ENCODE measurements around the gene JOSD2.

Gene JOSD2

DNA sequence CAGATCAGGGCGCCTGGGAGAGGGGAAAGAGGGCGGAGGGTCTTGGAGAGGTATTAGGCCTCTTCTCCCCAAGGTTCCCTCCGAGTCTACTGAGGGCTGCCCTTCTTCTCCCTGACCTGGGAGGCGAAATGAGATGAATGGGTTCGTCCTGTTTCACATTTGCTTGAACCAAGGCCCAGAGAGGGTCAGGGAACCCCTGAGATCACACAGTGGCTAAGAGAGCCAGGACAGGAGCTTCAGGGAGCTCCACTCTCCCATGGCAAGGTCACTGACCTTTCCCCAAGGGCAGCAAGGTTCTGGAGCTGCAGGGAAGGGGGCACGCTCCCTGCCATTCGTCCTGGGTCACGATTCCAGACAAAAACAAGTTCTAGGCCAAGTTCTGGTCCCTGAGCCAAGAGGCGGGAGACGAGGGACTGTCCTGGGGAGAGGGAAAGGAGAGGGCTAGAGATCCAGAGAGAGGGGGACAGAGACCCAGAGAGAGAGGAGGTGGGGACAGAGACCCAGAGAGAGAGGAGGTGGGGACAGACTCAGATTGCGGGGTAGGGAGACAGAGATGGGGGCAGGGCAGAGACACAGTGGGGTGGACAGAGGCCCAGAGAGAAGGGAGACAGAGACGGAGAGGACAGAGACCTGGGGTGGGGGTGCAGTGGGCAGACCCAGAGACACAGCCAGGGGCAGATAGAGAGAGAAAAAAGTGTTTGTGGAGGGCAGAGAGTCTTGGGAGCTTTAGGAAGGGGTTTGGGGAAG is 2.2 kb upstream of the JOSD2 start:
- DNase-seq: no peak

GRCh38 chr19:50512112-50512998 is 1.4 kb upstream of the JOSD2 start:
- no peak for DNase-seq

DNA sequence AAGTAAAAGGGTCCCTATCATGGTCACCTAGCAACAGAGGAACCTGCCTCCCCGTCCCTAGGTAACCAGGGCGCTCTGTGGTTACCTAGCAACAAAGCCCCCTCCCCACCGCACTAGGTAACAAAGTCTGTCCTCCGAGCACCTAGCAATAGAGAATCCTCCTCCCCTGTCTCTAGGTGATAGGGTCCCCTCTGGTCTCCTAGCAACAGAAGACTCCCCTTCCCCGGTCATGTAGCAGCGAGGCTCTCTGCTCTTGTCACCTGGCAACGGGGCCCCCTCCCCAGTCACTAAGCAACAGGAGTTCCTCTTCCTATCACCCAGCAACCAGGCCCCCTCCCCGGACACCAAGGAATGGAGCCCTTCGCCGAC is 307 bp downstream of the JOSD2 start:
- peak; percentile 99 to 100 for DNase-seq

DNA sequence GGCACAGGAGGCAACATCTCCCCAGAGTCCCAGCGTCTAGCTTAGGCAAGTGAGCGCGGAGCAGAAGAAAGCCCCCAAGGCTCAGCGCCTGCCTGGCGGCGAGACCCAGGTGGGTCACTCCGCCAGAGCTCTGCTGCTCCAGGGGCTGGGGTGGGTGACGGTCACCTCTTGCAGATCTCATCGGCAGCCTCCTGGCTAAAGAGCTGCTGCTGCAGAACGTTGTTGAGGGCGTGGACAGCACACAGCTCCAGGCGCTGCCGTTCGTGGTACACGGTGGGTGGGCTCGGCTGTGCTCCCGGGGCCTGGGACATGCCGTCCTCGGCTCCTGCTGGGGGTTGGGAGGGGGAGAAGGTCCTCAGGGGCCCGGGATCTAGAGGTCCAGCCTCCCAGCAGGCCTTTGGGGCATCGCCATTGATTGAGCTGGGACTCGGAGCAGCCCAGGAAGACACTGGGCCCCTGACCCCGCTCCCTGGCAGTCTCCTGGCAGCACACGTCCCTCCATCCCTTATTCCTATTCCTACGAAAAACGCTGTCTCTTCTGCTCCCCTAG is 795 bp downstream of the JOSD2 start:
- no peak for DNase-seq

DNA sequence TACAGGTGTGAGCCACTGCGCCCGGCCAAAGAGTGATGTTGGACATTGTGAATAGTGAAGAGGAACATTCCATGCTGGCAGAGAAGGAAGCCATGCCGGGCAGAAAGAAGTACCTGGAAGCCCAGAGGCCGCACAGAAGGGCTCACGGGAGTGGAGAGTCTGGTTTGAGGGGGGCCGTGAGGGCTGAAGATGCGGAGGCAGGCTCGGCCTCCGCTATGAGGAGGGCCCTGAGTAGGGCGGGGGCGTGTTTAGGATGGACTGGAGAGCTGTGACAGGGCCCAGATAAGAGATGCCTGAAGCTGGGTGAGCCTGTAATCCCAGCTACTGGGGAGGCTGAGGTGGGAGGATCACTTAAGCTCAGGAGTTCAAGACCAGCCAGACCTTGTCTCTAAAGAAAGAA is 1.6 kb downstream of the JOSD2 start:
- DNase-seq: no peak

DNA sequence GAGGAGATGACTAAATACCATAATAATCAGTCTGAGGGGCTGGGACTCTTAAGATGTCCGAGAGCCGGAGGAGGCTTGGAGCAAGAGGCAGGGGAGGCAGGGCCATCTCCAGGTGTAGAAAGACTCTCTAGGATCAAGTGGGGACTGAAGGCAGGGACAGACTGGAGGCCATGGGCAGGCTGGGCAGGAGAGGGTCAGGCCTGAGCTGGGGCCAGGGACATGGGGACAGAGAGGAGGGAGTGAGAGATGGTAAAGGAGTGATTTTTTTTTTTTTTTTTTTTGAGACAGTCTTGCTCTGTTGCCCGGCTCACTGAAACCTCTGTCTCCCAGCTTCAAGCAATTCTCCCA is 2.2 kb downstream of the JOSD2 start:
- no peak for DNase-seq

GRCh38 chr19:50507376-50507775 is 3.6 kb downstream of the JOSD2 start:
- DNase-seq: no peak

DNA sequence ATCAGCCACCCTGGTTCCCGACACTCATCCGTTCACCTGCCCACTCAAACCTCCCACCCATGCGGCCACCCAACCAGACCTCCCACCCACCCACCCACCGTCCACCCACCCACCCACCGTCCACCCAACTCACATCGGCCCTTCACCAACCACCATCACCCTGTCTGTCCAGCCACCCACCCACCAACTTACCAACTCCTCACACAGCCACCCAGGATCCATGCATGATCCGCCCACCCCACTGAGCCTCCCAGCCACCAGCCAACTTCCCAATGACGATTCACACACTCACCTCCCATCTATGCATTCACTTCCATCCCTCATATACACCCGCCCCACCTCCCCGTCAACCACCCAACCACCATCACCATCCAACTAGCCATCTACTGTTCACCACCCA is 4.3 kb downstream of the JOSD2 start:
- no peak for DNase-seq

GRCh38 chr19:50505856-50506611 is 5.0 kb downstream of the JOSD2 start:
- DNase-seq: no peak

- DNase-seq: no peak
Observed at GRCh38 chr19:50501568-50502475, 9.2 kb downstream of the JOSD2 start.

DNA sequence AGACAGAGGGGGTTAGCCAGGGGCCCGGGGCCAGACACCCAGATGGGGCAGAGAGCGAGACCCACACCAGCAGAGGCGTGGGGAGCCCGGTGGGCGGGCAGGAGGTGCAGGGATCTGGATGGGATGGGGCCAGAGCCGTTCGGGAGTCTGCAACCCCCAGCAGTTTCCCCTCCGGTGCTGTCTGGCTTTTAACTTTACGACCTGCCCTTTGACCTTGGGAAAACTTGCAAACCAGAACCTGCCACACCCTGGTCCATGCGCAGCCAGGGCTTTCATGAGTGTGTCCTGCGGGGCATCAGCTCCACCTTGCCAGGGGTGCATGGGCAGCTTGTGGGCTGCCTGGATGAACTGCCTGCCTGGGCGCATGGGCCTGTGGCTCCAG is 9.8 kb downstream of the JOSD2 start:
- no peak for DNase-seq

- DNase-seq: no peak
Observed at GRCh38 chr19:50500753-50501151, 10.2 kb downstream of the JOSD2 start.

- peak; percentile 46 to 48 for DNase-seq
Observed at GRCh38 chr19:50500060-50500752, 10.8 kb downstream of the JOSD2 start.

GRCh38 chr19:50498219-50499056 is 12.6 kb downstream of the JOSD2 start:
- no peak for DNase-seq

DNA sequence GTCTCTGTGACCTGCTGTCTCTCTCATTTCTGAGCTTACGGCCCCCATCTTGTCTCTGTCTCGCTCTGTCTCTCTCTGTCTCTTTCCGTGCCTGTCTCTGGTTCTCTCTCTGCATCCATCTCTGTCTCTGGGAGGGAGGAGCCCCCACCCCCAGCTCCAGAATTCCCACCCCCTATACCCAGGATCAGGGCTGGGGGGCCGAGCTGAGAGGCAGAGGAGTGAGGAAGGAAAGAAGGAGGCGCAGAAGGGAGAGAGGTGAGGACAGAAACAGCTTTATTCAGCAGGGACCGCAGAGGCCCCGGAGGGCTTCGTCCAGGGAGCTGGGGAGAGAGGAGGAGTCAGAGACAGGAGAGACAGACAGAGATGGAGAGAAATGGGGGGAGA is 14.0 kb downstream of the JOSD2 start:
- no peak for DNase-seq

DNA sequence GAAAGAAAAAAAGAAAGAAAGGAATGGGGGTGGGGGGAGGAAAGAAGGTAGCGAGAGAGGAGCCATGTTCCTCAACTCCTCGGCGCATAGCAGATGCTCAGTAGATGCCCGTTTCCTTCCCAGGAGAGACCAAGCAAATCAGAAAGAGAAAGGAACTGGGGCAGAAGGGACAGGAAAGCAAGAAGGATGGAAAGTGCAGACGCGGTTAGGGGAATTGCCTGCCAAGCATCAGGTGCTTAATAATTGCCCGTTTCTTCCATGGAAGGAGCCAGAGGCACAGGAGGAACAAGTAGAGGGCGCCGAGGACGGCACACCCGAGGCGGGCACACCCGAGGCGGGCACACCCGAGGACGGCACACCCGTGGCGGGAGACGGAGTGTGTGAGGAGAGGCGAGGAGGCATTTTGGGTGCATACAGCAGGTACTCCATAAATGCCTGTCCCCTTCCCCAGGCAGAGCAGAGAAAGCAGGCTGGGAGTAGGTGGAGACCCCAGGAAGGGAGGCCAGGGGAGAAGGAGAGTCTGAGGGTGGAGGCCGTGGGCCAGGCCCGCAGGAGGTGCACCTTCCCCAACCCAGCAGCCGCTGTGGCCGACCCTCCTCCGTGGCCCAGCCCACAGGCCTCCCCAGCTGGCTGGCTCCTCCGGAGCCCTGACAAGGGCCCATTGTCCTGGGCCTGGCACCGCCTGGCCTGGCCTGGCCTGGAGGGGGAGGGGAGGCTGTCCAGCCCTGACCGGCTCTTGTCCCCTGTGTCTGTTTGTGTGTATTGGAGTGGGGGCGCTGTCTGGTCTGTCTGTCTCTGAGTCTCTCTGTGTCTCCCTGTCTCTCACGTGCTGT is 14.6 kb downstream of the JOSD2 start:
- no peak for DNase-seq

GRCh38 chr19:50495020-50495531 is 15.9 kb downstream of the JOSD2 start:
- DNase-seq: no peak

DNA sequence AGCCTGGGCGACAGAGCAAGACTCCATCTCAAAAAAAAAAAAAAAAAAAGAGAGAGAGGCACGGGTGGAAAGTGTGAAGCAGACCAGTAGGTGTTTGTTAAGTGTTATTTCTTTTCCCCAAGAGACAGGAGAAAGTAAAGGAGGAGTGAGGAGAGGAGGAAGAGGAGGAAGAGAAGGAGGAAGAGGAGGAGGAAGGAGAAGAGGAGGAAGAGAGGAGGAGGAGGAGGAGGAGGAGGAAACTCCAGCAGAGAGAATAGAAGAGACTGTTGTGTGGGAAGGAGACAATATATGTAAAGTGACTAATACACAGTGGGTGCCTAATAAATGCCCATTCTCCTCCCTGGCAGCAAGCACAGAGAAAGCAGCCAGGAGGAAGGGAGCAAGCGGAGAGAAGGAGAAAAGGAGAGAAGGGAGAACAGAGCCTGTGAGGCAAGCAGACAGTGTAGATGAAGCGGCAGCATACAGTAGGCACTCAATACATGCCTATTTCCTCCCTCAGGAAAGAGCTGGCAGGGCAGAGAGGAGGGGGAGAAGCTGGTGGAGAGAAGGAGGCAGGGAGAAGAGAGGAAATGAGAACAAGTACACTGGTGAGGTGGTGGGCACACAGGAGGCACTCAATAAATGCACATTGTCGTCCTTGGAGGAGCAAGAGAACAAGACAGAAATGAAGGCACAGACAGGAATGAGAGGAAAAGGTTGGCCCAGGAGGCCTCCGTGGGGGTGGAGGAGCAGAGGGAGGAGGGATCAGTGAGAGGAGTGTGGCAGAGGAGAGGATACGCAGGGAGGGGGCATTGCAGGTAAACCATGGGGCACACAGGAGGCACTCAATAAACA is 16.6 kb downstream of the JOSD2 start:
- no peak for DNase-seq

- DNase-seq: no peak
Observed at GRCh38 chr19:50493171-50493570, 17.8 kb downstream of the JOSD2 start.
